ENCODE measurements around the gene LDB3.

- no peak for TF ChIP-seq CTCF (IDR thresholded peaks at IDR 0.05; ENCODE audit: borderline replicate concordance, extremely low read depth, low read length, poor library complexity, severe bottlenecking)
- TF ChIP-seq EZH2 (IDR thresholded peaks at IDR 0.05; ENCODE audit: borderline replicate concordance, low read depth, low read length, severe bottlenecking) = no peak
These were observed 2.0 kb downstream of the LDB3 start for GRCh38 chr10:86670290-86670811.
